Activated CD4-positive, CD25-positive, alpha-beta regulatory T cell (primary cell): ENCODE data around the gene PDZD8.
"Not testable (repeated sequence)": the region's sequence is repeated elsewhere in the genome, so short reads cannot be mapped to it uniquely, and the experiment has no call there.

Experiments
- DNase-seq, 4 experiments: peaks; one replicate each; lab custom pipeline; 2025; lab: John Stamatoyannopoulos, UW

Gene PDZD8

GRCh38 chr10:117350909-117351308 is 24.3 kb downstream of the PDZD8 start:
- DNase-seq, result no peak

- no peak for DNase-seq
Measured at GRCh38 chr10:117348236-117348635, 27.0 kb downstream of the PDZD8 start.

- no peak for DNase-seq
Measured at GRCh38 chr10:117346574-117346973, 28.7 kb downstream of the PDZD8 start.

GRCh38 chr10:117345143-117345542 is 30.1 kb downstream of the PDZD8 start:
- no peak for DNase-seq

GRCh38 chr10:117342641-117343040 is 32.6 kb downstream of the PDZD8 start:
- no peak for DNase-seq

- DNase-seq, result no peak
Measured at GRCh38 chr10:117341061-117341460, 34.2 kb downstream of the PDZD8 start.

DNA sequence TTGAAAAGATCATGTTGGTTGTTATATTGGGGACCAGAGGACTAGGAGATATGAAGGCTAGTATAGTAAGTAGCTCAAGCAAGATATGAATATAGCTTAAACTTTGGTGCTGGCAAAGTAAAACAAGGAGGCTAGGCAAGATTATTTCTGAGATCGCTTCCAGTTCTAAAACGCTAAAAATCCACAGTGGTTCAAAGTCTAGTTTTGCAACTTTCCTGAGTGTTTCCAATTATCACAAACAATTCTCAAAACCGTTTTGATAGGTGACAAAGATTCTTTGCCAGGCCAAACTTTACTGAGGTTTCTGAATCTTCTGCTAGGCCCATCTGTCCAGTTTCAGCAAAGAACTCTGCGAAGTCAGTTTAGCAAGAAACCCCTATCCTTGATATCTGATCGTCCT is 35.3 kb downstream of the PDZD8 start:
- no peak for DNase-seq

GRCh38 chr10:117339578-117339977 is 35.7 kb downstream of the PDZD8 start:
- DNase-seq, result no peak

DNA sequence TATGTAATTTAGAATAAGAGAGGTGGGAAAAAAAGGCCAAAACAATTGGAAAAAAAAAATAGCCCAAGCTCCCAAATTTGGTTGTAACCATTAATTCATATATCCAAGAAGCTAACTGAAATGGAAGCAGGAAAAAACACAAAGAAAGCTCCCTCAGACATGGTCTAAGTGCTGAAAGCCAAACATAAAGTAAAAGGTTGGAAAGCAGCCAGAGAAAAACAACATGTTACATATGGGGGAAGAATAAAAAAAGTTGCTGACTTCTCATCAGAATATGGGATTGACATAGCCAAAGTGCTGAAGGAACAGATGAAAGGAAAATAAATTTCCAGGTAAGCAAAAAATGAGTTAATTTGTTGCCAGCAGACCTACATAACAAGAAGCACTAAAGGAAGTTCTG is 40.3 kb downstream of the PDZD8 start:
- DNase-seq, result no peak

- no peak for DNase-seq
Measured at GRCh38 chr10:117334066-117334465, 41.2 kb downstream of the PDZD8 start.

DNA sequence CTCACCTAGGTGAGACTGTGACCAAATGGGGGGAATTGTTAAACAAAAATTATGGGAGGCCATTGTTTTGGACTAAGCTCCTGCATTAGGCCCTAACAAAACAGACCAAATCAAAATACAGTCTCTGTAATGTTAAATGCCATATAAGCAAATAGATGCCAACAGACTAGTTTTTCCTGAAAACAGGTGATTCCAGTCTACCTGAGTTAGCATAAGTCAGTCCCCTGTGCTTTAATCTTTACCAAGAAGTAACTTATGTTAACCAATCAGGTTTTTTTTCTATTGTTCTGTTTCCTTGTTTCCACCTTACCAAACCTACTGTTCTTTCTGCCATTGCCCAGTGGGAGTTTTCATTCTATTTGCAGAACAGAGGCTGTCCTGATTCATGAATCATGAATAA is 48.0 kb downstream of the PDZD8 start:
- DNase-seq, result no peak

GRCh38 chr10:117324367-117324766 is 50.9 kb downstream of the PDZD8 start:
- no peak for DNase-seq

GRCh38 chr10:117322260-117322659 is 53.0 kb downstream of the PDZD8 start:
- DNase-seq, result no peak

- no peak for DNase-seq
Measured at GRCh38 chr10:117320050-117320665, 55.1 kb downstream of the PDZD8 start.

- no peak for DNase-seq
Measured at GRCh38 chr10:117318909-117319308, 56.3 kb downstream of the PDZD8 start.

DNA sequence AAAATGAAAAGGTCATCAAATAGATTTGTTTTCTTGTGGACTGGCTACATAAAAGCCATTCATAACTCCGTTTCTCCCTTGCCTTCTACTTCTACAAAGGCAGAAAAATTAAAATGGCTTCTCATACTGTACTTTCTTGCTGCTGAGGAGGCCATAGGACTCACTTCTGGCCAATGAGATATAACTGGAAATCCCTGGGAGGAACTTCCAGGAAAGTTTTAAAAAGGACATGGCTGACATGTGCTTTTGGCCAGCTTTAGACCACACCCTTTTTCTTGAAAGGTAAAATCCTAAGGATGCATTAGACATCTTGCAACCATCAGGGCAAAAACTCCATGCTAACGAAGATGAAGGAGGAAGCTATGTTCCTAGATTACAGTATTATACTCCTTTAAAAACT is 58.5 kb downstream of the PDZD8 start:
- DNase-seq, result no peak

GRCh38 chr10:117313641-117314040 is 61.6 kb downstream of the PDZD8 start:
- DNase-seq, result no peak

GRCh38 chr10:117312430-117312829 is 62.8 kb downstream of the PDZD8 start:
- no peak for DNase-seq

DNA sequence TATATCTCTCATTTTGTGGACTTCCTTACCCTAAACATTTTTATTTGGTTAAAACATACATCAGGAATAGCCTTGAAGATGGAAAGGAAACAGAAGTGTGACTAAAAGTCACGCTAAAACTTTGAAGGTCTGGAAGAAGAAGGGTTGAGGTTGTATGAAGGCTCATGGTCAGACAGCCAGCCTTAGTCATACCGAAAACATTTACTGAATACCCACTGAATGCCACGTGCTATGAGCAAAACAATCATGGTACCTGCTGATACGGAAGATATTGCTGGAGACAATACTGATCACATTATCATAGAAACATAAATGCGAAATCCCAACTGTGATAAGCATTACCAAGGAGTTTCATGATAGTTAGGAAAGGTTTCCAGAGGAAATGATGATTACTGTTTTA is 64.0 kb downstream of the PDZD8 start:
- DNase-seq, result no peak

DNA sequence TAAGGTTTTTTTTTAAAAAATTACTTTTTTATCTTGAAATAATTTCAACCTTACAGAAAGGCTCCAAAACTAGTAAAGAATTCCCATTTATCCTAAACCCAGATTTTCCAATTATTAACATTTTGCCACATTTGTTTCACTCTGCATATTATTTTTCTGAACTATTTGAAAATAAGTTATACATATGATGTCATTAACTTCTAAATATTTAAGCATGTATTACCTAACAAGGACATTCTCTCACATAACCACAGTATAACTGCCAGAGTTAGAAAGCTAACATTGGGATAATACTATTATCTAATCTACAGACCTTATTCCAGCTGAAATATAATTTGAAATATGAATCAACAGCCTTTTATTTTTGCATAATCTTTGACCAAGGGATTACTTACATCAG is 68.6 kb downstream of the PDZD8 start:
- DNase-seq, result no peak

DNA sequence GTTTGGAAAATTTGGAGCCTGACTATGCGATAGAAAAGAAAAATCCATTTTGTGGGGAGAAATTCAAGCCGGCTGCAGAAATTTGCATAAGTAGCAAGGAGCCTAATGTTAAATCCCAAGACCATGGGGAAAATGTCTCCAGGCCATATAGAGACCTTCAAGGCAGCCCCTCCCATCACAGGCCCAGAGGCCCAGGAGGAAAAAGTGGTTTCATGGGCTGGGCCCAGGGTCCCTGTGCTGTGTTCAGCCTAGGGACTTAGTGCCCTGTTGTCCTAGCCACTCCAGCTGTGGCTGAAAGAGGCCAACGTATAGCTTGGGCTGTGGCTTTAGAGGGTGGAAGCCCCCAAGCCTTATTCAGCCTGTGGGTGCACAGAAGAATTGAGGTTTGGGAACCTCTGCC is 71.8 kb downstream of the PDZD8 start:
- not testable (repeated sequence) for DNase-seq

DNA sequence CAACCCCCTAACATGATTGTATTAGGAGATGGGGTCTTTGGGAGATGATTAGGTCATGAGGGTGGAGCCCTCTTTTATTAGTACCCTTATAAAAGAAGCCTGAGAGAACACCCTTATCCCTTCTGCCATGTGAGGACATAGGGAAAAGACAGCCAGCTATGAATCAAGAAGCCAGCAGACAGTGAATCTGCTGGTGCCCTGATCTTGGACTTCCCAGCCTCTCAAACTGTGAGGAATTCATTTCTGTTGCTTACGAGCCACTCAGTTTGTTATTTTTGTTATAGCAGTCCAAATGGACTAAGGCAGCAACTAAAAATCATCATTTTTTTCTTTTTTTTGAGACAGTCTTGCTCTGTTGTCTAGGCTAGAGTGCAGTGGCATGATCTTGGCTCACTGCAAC is 74.6 kb downstream of the PDZD8 start:
- DNase-seq, result no peak

DNA sequence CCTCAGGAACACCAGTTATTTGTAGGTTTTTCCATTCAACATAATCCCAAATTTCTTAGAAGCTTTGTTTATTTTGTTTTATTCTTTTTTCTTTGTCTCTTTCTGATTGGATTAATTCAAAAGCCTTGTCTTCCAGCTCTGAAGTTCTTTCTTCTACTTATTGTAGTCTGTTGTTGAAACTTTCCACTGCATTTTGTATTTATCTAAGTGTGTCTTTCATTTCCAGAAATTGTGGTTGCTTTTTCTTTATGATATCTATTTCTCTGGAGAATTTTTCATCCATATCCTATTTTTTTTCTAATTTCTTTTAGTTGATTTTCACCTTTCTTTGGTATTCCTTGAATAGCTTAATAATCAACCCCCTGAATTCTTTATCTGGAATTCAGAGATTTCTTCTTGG is 75.8 kb downstream of the PDZD8 start:
- DNase-seq, result no peak

GRCh38 chr10:117298219-117298618 is 77.0 kb downstream of the PDZD8 start:
- no peak for DNase-seq

- DNase-seq, result no peak
Measured at GRCh38 chr10:117294735-117295134, 80.5 kb downstream of the PDZD8 start.
